GM18870 (cell line): ENCODE data around the gene EPHB1.
"Not testable (repeated sequence)": the region's sequence is repeated elsewhere in the genome, so short reads cannot be mapped to it uniquely, and the experiment has no call there.

Experiments
- ATAC-seq: cut with Tn5 transposase; IDR thresholded peaks from one replicate; pipeline ENCODE4 v1.9.1; 2021; ENCODE audit warnings: moderate library complexity; ENCODE audit not compliant: unreplicated experiment

The EPHB1 gene

DNA sequence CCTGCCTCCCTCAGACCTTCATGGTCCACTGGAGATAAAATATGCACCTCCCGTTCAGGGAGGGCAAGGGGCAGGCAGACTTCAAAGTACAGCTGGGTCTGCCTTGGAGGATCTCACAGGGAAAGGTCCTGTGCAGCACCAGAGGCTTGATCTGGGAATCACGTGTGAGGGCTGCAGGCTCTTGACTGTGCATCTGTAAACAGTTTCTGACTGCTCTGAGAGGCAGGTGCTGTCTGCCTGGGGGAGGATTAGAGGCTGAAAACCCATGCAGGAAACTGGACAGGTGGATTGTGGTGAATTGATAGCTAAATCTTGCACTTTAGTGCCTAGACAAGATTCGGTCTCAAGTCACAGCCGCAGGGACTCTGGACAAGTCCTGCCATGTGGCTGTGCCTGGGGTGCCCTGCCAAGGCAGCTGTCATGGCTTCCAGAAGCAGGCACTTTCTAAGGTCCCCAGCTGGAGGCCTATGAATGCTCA is 239.3 kb downstream of the EPHB1 start:
- ATAC-seq, result no peak

GRCh38 chr3:135034891-135035440 is 239.9 kb downstream of the EPHB1 start:
- no peak for ATAC-seq

DNA sequence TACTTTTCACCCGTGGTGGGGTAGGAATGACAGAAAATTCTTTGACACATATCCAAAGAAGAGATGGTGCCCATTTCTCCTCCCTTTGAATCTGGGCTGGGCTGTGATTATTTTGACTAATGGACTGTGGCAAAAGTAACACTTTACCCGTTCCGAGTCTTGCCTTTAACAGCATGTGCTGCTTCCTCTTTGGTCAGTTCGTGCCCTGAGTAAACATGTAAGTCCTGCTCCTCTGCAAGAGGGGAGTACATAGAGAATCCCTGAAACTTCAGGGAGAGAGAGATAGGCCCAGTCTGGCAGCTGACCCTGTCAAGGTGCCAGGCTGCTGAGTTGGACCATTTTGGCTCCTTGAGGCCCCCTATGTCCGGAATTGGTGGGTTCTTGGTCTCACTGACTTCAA is 243.1 kb downstream of the EPHB1 start:
- ATAC-seq, result no peak

GRCh38 chr3:135039536-135039935 is 244.5 kb downstream of the EPHB1 start:
- ATAC-seq, result not testable (repeated sequence)

GRCh38 chr3:135040321-135041240 is 245.5 kb downstream of the EPHB1 start:
- ATAC-seq, result no peak

DNA sequence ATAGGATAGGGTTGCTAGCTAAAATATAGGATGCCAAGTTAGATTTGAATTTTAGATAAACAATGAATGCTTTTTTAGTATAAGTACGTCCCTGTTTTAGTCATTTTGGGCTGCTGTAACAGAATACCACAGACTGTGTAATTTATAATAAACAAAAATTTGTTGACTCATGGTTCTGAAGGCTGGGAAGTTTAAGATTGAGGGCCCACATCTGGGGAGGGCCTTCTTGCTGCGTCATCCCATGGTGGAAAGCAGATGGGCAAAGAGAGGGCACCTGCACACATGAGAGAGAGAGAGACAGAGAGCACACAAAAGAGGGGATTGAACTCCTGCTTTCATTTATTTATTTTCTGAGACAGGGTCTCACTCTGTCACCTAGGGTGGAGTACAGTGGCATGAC is 246.5 kb downstream of the EPHB1 start:
- no peak for ATAC-seq

- no peak for ATAC-seq
Observed at GRCh38 chr3:135047061-135047460, 252.0 kb downstream of the EPHB1 start.

DNA sequence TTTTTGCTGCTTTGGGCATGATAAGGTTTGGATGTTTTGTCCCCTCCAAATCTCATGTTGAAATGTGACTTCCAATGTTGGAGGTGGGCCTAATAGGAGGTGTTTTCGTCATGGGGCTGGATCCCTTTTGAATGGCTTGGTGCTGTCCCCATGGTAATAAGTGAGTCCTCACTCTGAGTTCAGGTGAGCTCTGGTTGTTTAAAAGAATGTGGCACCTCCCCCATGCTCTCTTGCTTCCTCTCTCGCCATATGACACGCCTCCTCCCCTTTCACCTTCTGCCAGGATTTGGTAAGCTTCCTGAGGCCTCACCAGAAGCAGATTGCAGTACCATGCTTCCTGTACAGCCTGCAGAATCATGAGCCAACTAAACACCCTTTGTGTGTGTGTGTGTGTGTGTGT is 255.5 kb downstream of the EPHB1 start:
- ATAC-seq, result no peak

DNA sequence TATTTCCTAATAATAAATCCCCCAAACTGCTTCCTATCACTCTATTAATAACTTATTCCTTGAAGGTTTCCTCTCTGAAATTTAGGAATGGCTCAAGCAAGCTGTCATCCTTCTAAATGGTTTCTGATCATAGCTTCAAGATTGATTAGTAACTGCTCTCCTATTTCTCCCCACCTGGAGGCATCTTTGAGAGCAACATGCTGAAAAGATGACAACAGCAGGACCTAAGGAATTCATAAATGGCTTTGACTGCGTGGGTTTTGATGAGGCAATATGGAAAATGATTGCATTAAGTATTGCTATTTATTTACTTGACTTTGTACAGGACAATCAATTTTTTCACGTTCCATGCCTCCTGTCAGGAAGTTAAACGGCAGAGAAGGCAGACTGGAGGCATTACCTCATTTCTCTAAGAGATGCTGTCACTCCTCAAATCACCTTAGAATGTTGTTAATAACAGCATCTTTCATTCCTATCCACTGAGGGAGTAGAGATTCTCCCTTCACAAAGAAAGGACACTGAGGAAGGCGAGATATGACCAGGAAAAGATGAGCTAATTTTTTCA is 256.4 kb downstream of the EPHB1 start:
- no peak for ATAC-seq

GRCh38 chr3:135055449-135055848 is 260.4 kb downstream of the EPHB1 start:
- ATAC-seq, result no peak

GRCh38 chr3:135056084-135056730 is 261.1 kb downstream of the EPHB1 start:
- ATAC-seq, result no peak

DNA sequence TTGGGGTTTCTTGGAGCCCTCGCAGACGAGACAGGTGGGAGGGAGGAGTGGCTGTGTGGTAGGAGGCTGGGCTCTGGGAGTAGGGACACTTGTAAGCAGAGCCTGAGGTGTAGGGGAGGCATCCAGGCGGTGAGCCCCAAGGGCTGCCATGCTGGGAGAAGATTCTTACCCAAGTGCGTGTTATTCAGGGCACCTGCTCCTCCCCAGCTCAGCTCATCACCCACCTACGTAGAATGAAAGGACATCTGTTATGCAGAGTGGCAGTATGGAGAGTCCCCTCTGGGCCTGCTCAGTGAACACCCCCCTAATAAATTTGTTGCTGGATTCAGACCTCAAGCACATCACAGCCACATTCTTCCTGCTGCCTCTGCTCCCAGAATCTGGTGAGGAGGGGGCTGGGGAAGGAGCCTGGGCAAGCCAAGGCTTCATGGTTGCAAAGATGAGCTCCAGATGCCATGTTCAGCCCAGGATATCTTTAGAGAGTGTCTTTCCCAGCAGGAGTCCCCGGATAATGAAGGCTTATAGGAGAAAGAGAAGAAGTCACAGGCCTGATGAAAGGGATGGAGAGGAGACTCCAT is 261.8 kb downstream of the EPHB1 start:
- no peak for ATAC-seq

GRCh38 chr3:135057996-135058395 is 262.9 kb downstream of the EPHB1 start:
- no peak for ATAC-seq

- no peak for ATAC-seq
Observed at GRCh38 chr3:135059580-135059979, 264.5 kb downstream of the EPHB1 start.

DNA sequence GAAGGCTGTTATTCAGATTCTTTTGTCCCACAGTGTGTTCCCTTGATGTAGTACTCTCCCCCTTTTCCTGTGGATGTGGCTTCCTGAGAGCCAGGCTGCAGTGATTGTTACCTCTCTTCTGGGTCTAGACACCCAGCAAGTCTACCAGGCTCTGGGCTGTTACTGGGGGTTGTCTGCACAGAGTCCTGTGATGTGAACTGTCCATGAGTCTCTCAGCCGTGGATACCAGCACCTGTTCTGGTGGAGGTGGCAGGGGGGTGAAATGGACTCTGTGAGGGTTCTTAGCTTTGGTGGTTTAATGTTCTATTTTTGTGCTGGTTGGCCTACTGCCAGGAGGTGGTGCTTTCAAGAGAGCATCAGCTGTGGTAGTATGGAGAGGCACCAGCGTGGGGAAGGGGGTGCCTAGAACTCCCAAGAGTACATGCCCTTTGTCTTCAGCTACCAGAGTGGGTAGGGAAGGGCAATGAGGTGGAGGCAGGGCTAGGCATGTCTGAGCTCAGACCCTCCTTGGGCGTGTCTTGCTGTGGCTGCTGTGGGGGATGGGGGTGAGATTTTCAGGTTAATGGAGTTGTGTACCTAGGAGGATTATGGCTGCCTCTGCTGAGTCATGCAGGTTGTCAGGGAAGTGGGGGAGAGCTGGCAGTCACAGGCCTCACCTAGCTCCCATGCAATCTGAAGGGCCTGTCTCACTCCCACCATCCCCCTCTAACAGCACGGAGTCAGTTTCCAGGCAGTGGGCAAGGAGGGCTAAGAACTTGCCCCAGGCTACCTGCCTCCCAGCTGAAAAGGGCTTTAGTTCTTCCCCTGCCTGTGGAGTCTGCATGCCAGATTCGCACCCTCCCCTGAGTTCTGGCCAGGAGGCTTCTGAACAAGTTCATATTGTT is 272.0 kb downstream of the EPHB1 start:
- ATAC-seq, result not testable (repeated sequence)

DNA sequence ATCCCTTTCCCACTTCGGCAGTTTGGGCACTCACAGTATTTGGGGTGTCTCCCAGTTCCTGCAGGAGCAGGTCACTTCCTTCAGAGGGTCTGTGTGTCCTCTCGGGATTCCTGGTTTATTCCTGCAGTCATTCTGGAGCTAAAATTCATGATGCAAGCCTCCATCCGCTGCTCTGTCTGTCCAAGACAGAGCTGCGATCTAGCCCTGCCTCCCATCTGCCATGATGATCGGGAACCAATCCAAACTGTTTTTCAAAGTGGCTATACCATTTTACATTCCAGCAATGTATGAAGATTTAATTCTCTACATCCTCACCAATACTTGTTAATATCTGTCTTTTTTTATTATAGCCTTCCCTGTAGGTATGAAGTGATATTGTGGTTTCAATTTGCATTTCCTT is 273.0 kb downstream of the EPHB1 start:
- no peak for ATAC-seq

DNA sequence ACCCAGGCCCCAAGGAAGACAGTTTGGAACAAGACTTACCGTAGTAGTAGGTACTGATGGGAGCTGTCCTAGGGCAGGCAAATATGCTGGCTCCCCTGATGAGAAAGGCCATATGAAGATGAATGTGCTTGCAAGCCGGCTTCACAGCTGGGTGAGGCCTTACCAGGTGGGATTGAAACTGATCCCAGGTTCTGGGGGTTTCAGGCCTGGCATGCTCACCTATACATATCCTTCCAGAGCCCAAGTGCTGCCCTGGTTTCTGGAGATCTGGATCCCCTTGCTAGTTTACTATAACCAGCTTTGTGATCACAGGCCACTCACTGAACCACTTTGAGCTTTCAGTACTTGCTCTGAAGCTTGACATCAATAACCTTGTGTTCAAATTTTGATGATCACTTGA is 274.3 kb downstream of the EPHB1 start:
- no peak for ATAC-seq

- no peak for ATAC-seq
Observed at GRCh38 chr3:135071483-135071882, 276.4 kb downstream of the EPHB1 start.

GRCh38 chr3:135072431-135072830 is 277.4 kb downstream of the EPHB1 start:
- no peak for ATAC-seq

GRCh38 chr3:135075157-135075556 is 280.1 kb downstream of the EPHB1 start:
- no peak for ATAC-seq
